Gastrocnemius medialis (tissue), 4 donors: ENCODE results near the gene CXXC5. TPM values are rescaled to one million over a fixed set of nuclear protein-coding genes. Genes with fewer than 3 reads are reported as not detected.

ENCODE experiments used
- ATAC-seq, 2 donors: fragments of 150-250 bp; one replicate each; pipeline ENCODE4 v1.9.1; 2016
- DNase-seq, 2 donors: peaks; one replicate each; pipeline ENCODE4 v3.0.0-alpha.2; 2019
- H3K27ac ChIP-seq, 4 donors: fragments of 200-600 bp; sonication (generic); 1 replicate in 1 of 4; 2 replicates in 3 of 4; pipeline ENCODE4 v1.5.1; 2016 to 2018; ENCODE audit warnings: mild to moderate bottlenecking in 2 of 4, moderate library complexity in 1 of 4
- H3K27me3 ChIP-seq, 3 donors: fragments of 200-600 bp; sonication (generic) in 2 of 3; 1 replicate in 1 of 3; 2 replicates in 2 of 3; pipeline versions ENCODE4 v1.5.1 to v1.6.0; 2016 to 2019; ENCODE audit warnings: mild to moderate bottlenecking in 1 of 3, moderate library complexity in 1 of 3
- H3K36me3 ChIP-seq, 2 donors: fragments of 200-600 bp; sonication (generic) in 1 of 2; one replicate each; pipeline ENCODE4 v1.5.1; 2017 to 2018
- H3K4me1 ChIP-seq, 2 donors: fragments of 200-600 bp; sonication (generic) in 1 of 2; one replicate each; pipeline ENCODE4 v1.5.1; 2016 to 2017; ENCODE audit warnings: mild to moderate bottlenecking in 2 of 2
- H3K4me3 ChIP-seq, 4 donors: fragments of 200-600 bp; sonication (generic) in 3 of 4; 1 replicate in 1 of 4; 2 replicates in 3 of 4; pipeline ENCODE4 v1.5.1; 2016 to 2019; ENCODE audit warnings: mild to moderate bottlenecking in 2 of 4
- H3K9me3 ChIP-seq, 3 donors: fragments of 200-600 bp; sonication (generic) in 2 of 3; 1 replicate in 1 of 3; 2 replicates in 2 of 3; pipeline ENCODE4 v1.5.1; 2016 to 2019
- CTCF ChIP-seq, 5 experiments: fragments of 450-650 bp in 3 of 5; fragments of 200-600 bp in 2 of 5; sonication (generic) in 2 of 5; IDR thresholded peaks in 4 of 5; conservative IDR thresholded peaks in 1 of 5; 1 replicate in 4 of 5; 2 replicates in 1 of 5; pipeline ENCODE4 v1.5.1; 2016 to 2019; ENCODE audit warnings: antibody characterized with exemption in 5 of 5, mild to moderate bottlenecking in 3 of 5, moderate library complexity in 3 of 5
- POLR2A ChIP-seq, 2 donors: fragments of 450-650 bp; IDR thresholded peaks; one replicate each; pipeline ENCODE4 v1.6.1; 2017; ENCODE audit warnings: antibody characterized with exemption in 2 of 2, mild to moderate bottlenecking in 2 of 2, moderate library complexity in 2 of 2
- in situ Hi-C, 4 donors: fragments of 200-750 bp; cut with MboI; loops; one replicate each; pipeline versions ENCODE4 v1.15.0 to v1.8.0; 2017; ENCODE audit warnings: low sequenced_read_pairs in 4 of 4
- intact Hi-C: fragments of 100-400 bp; cut with DNase I; formaldehyde crosslinking; loops from one replicate; pipeline ENCODE4 v1.15.1; 2023; ENCODE audit warnings: low total_unique reads
- total RNA-seq, 4 donors: library from RNA; depleted of rRNA; stranded (reverse); fragments of >200 nt; gene quantifications; one replicate each; pipeline versions ENCODE4 v1.1.0 to v1.2.3, GENCODE V29; 2016

Gene CXXC5
- total RNA-seq, 4 donors from 2014 or later: 38.5 to 83.8 (median 60.9) TPM

GRCh38 chr5:139677736-139678613 lies 29.8 kb downstream of the CXXC5 start:
- intact Hi-C loops: no loop called here
- peaks cover 60 to 78% of the 10 kb centered on the region in 2 donors for H3K4me1 ChIP-seq
- peaks cover 0 to 12% of the 10 kb centered on the region in 2 donors for H3K36me3 ChIP-seq
- H3K27me3 ChIP-seq: no peaks in the 10 kb centered on the region
- H3K4me3 ChIP-seq: peak overlapping the region in 1 of 4 donors; percentile 5
- TF ChIP-seq POLR2A (IDR thresholded peaks at IDR 0.05) (peak in 1 of 2 donors; percentile 28), CTCF (IDR thresholded peaks at IDR 0.05 in 4 of 5, conservative IDR thresholded peaks at IDR 0.05 in 1 of 5) (no peak)
- peak overlapping the region; percentile 97 to 99 (median 98) for H3K27ac ChIP-seq
- ATAC-seq (peak; percentile 32 to 48), DNase-seq (peak in 1 of 2 donors; percentile 79)
- H3K9me3 ChIP-seq: no peaks in the 10 kb centered on the region
- in situ Hi-C loops: no loop called here

GRCh38 chr5:139678751-139679750 lies 30.9 kb downstream of the CXXC5 start:
- H3K4me1 ChIP-seq: peaks cover 50 to 70% of the 10 kb centered on the region in 2 donors
- ATAC-seq (peak; percentile 31 to 63), DNase-seq (peak in 1 of 2 donors; percentile 94)
- in situ Hi-C loops (no loop called here), intact Hi-C loops (no loop called here)
- no peaks in the 10 kb centered on the region for H3K9me3 ChIP-seq
- no peak overlapping the region for H3K4me3 ChIP-seq
- peak overlapping the region; percentile 97 to 99 (median 98) for H3K27ac ChIP-seq
- H3K36me3 ChIP-seq: peaks cover 0 to 12% of the 10 kb centered on the region in 2 donors
- TF ChIP-seq POLR2A (IDR thresholded peaks at IDR 0.05) (no peak), CTCF (IDR thresholded peaks at IDR 0.05 in 4 of 5, conservative IDR thresholded peaks at IDR 0.05 in 1 of 5) (no peak)
- no peaks in the 10 kb centered on the region for H3K27me3 ChIP-seq

GRCh38 chr5:139680368-139681111 lies 32.4 kb downstream of the CXXC5 start:
- intact Hi-C loops (loop anchor here (10.0 kb wide), 1 partner anchor 266 kb away; no protein-coding TSS in a partner anchor), in situ Hi-C loops (no loop called here)
- Histone ChIP-seq H3K36me3 (peaks cover 0 to 12% of the 10 kb centered on the region in 2 donors), H3K27me3 (no peaks in the 10 kb centered on the region), H3K27ac (peak overlapping the region; percentile 97 to 99 (median 98)), H3K4me1 (peaks cover 47 to 70% of the 10 kb centered on the region in 2 donors), H3K4me3 (no peak overlapping the region), H3K9me3 (no peaks in the 10 kb centered on the region)
- no peak for ATAC-seq
- DNase-seq: no peak
- no peak for TF ChIP-seq POLR2A (IDR thresholded peaks at IDR 0.05)
- TF ChIP-seq CTCF (IDR thresholded peaks at IDR 0.05 in 4 of 5, conservative IDR thresholded peaks at IDR 0.05 in 1 of 5): no peak

- H3K9me3 ChIP-seq: no peaks in the 10 kb centered on the region
- H3K4me1 ChIP-seq: peaks cover 48 to 73% of the 10 kb centered on the region in 2 donors
- ATAC-seq: no peak
- intact Hi-C loops (loop anchor here (10.0 kb wide), 1 partner anchor 266 kb away; no protein-coding TSS in a partner anchor), in situ Hi-C loops (no loop called here)
- TF ChIP-seq CTCF (IDR thresholded peaks at IDR 0.05 in 4 of 5, conservative IDR thresholded peaks at IDR 0.05 in 1 of 5) (no peak), POLR2A (IDR thresholded peaks at IDR 0.05) (no peak)
- H3K27ac ChIP-seq: peak overlapping the region; percentile 97 to 99 (median 98)
- H3K27me3 ChIP-seq: no peaks in the 10 kb centered on the region
- H3K36me3 ChIP-seq: peaks cover 0 to 12% of the 10 kb centered on the region in 2 donors
- DNase-seq: no peak
- H3K4me3 ChIP-seq: no peak overlapping the region
Measured at GRCh38 chr5:139681112-139681458, 32.9 kb downstream of the CXXC5 start.
